Stimulated activated CD4-positive, alpha-beta T cell treated with anti-CD3 and anti-CD28 coated beads, Interleukin-12 subunit alpha, Interleukin-12 subunit beta, amount 100 ng/mL, for 24 hours (primary cell): ENCODE results near the gene DUSP16.
"Not testable (repeated sequence)": the region's sequence is repeated elsewhere in the genome, so short reads cannot be mapped to it uniquely, and the experiment has no call there.

Experiments
- DNase-seq, 2 experiments: peaks; one replicate each; pipeline ENCODE4 v3.0.0-alpha.2; 2020; ENCODE audit warnings: low read depth in 2 of 2

The DUSP16 gene

DNA sequence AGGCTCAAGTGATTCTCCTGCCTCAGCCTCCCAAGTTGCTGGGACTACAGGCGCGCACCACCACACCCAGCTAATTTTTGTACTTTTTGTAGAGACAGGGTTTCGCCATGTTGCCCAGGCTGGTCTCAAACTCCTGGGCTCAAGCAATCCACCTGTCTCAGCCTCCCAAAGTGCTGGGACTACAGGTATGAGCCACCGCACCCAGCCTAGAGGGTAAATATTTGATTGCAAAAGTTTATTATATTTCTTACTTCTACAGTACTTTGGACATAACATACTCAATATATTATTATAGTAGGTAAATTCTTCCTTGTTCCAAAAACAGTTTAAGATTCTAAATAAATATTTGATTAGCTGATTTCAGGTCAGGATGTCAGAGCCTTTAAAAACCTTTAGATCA lies 40.0 kb downstream of the DUSP16 start:
- DNase-seq: not testable (repeated sequence)

GRCh38 chr12:12521888-12522287 lies 40.8 kb downstream of the DUSP16 start:
- DNase-seq: no peak

- DNase-seq: no peak
Observed at GRCh38 chr12:12521044-12521485, 41.6 kb downstream of the DUSP16 start.

GRCh38 chr12:12520273-12520672 lies 42.4 kb downstream of the DUSP16 start:
- DNase-seq: no peak

GRCh38 chr12:12519354-12519998 lies 43.2 kb downstream of the DUSP16 start:
- DNase-seq: no peak

DNA sequence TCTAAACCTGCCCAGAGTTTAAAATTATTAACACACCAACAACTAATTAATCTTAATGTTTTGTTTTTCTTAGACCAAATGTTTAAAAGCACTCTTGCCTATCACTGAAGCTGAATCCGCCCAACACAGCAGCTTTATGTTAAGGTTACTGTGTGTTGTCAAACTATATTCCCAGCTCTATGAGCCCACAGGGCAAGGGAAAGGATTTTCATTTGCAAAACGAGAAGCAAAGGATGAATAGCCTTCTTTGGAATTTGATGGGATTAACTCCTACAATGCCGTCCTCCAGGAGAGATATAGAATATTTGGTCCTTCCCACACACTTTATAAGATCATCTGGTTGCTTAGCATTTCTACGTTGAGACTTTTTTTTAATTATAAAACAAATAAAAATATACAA lies 43.7 kb downstream of the DUSP16 start:
- no peak for DNase-seq

DNA sequence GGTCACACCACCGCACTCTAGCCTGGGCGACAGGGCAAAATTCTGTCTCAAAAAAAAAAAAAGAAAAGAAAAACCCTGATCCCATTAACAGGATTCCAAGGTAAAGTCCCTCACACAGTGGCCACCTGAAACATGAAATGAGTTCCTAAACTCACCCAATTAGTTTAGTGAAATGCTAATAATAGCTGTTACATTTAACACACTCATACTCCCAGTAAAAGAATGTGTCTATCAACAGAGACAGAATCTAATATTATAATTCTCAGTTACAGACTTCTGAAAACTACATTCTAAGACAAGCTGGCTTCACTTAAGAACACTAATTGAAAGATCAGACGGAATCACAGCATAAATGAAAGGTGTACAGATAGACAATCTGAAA lies 44.2 kb downstream of the DUSP16 start:
- no peak for DNase-seq

- DNase-seq: no peak
Observed at GRCh38 chr12:12513416-12514006, 49.2 kb downstream of the DUSP16 start.

DNA sequence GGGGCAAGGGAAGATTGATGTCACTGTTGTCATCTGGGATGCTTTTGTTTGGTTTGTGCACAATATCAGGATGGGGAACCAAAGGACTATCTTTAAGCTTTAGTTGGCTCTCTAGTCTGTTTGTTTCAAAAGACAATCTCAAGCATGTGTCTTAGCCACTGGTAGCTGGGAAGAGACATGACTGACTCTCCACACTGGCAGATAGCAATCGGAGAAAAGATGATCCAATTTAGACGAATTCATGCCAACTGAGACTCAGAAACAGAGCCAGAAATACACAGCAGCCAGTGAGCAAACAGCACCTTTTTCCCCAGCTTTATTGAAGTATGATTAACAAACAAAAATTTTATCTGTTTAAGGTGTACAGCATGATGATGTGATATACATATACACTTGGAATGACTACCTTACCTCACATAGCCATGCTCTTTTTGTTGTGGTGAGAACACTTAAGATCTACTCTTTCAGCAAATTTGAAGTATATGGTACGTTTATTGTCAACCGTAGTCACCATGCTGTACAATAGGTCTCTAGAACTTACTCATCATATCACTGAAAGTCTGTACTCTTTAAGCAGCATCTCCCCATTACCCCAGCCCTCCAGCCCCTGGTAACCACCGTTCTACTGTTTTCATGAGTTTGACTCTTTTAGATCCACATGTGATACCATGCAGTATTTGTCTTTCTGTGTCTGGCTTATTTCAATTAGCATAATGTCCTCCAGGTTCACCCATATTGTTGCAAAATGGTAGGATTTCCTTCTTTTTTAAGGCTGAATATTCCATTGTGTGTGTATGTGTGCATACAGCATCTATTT lies 50.6 kb downstream of the DUSP16 start:
- peak in 1 of 2 experiments; percentile 35 for DNase-seq

GRCh38 chr12:12511021-12511783 lies 51.5 kb downstream of the DUSP16 start:
- DNase-seq: no peak

DNA sequence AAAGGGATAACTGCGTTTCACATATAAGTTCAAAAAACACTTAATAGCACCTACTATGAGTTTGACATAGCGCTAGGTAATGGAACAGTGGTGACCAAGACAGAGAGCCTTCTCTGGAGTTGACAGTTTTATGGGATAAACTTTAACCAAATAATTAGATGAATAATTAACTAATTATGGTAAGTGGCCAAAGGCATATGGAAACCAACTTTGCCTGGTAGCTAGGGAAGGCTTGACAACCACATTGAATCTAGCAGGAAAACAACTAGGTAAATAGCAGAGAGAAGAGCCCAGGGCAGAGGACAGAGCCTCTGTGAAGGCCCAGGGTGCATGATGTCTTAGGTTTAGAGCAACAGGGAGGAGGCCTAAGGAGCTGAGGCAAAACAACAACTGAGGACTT lies 52.1 kb downstream of the DUSP16 start:
- no peak for DNase-seq

GRCh38 chr12:12510141-12510540 lies 52.5 kb downstream of the DUSP16 start:
- DNase-seq: no peak

DNA sequence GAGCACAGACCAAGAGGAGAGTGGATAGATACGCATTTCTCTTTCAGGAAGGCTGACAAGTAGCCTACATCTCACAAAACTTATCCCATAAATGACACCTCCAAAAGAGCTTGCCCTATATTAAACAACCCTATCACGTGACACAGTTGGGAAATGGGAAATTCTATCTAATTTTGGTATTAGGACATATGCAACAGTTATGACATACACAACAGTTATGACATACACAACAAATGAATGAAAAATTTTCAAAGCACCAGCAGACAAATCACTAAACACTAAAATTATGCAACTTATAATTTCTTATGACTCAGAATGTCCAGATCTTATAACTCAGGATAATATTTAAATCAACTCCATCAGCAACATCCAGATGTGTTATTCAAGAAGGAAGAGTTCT lies 54.1 kb downstream of the DUSP16 start:
- no peak for DNase-seq

DNA sequence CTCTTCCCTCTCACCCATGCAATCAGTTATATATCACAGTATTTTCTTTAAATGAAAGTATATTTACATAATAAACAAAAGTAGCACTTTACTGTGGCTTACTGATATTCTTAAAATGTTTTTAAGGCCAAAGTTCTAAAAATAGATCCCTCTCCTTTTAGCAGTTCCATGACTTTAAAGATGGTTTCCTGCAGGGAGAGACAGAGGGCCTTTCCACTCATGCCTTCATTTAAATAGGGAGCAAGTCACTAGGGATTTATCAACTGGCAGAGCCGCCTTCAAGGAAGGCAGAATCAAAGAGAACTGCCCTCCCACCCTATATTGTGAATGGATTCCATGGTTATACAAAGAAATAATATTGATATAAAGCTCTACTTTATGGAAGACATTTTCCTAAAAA lies 55.5 kb downstream of the DUSP16 start:
- no peak for DNase-seq

- DNase-seq: no peak
Observed at GRCh38 chr12:12506496-12506890, 56.2 kb downstream of the DUSP16 start.

GRCh38 chr12:12505544-12506495 lies 56.8 kb downstream of the DUSP16 start:
- DNase-seq: no peak

GRCh38 chr12:12503384-12504078 lies 59.1 kb downstream of the DUSP16 start:
- DNase-seq: no peak

DNA sequence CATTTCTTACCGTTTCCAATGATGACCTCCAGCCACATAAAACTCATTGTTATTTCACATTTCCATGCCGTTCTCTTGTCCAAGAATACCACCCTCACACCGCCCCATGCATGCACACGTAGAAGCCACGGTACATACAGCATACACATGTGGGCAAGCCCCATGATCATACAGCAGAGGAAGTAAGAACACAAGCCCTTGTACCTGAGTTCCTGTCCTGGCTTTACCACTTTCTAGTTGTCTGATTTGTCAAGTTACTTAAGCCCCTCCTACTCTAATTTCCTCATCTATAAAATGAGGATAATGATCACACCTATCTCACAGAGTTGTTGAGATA lies 59.9 kb downstream of the DUSP16 start:
- no peak for DNase-seq

GRCh38 chr12:12502130-12502814 lies 60.4 kb downstream of the DUSP16 start:
- not testable (repeated sequence) for DNase-seq

- no peak for DNase-seq
Observed at GRCh38 chr12:12501121-12501520, 61.5 kb downstream of the DUSP16 start.
